Measurements from ENCODE around the gene BLOC1S1. TPM values are rescaled to one million over a fixed set of nuclear protein-coding genes. Genes with fewer than 3 reads are reported as not detected.

The BLOC1S1 gene
- total RNA-seq, 1 experiment from 2014 or later: 85.5 TPM

- TF ChIP-seq POLR2AphosphoS5 (IDR thresholded peaks at IDR 0.05; ENCODE audit: low read depth, low read length): peak; percentile 73
- no peak for TF ChIP-seq CEBPB (IDR thresholded peaks at IDR 0.05; ENCODE audit: low read depth)
- no peak for TF ChIP-seq ELF1 (IDR thresholded peaks at IDR 0.05; ENCODE audit: borderline replicate concordance, low read depth)
- TF ChIP-seq POLR2A (IDR thresholded peaks at IDR 0.05; ENCODE audit: borderline replicate concordance, extremely low read depth, insufficient read depth, insufficient read length): peak; percentile 23
- TF ChIP-seq JUND (IDR thresholded peaks at IDR 0.05): no peak
- TF ChIP-seq SRF (IDR thresholded peaks at IDR 0.05; ENCODE audit: low read depth): no peak
- TF ChIP-seq EZH2phosphoT487 (IDR thresholded peaks at IDR 0.05; ENCODE audit: borderline replicate concordance): no peak
Measured at GRCh38 chr12:55681142-55682077, 34.4 kb upstream of the BLOC1S1 start (continued).

GRCh38 chr12:55682087-55682796 is 33.6 kb upstream of the BLOC1S1 start:
- ATAC-seq: peak; percentile 36
- no peak for DNase-seq (ENCODE audit: low read depth, low spot score)
- no TSS peak for BruUV-seq (replicated peaks)
- Histone ChIP-seq H3K36me3 (ENCODE audit: control insufficient read depth in 1 of 2, insufficient read depth in 2 of 2, low read length in 2 of 2) (no peaks in the 10 kb centered on the region), H3K4me3 (replicated peaks in 1 of 2; ENCODE audit: low read depth in 1 of 2, low read length in 2 of 2) (peak overlapping the region; percentile 77 to 78), H3K4me2 (ENCODE audit: low read length) (peak overlapping the region; percentile 93), H3K9me3 (ENCODE audit: control insufficient read depth in 1 of 2, insufficient read depth in 1 of 2, low read depth in 1 of 2, low read length in 2 of 2) (no peaks in the 10 kb centered on the region), H3K27me3 (ENCODE audit: insufficient read depth, low read length) (no peaks in the 10 kb centered on the region), H3K4me1 (ENCODE audit: control insufficient read depth in 1 of 2, insufficient read depth in 2 of 2, low read length in 2 of 2) (peaks cover 9 to 27% of the 10 kb centered on the region in 2 experiments), H3K9me2 (ENCODE audit: insufficient read depth) (no peaks in the 10 kb centered on the region), H4K20me1 (ENCODE audit: insufficient read depth) (no peaks in the 10 kb centered on the region), H3K27ac (ENCODE audit: low read depth, low read length) (peak overlapping the region; percentile 77), H3K79me2 (ENCODE audit: insufficient read depth, low read length) (0 out of 2 replicates have a peak, but pooled peaks cover 5% of the 10 kb centered on the region), H3K9ac (ENCODE audit: low read length) (peak overlapping the region; percentile 72), H2AFZ (ENCODE audit: low read depth, low read length, poor library complexity, severe bottlenecking) (peak overlapping the region; percentile 75)
- ChIA-PET CTCF (interaction anchor here (0.9 to 3.1 kb wide), 12 partner anchors 13 to 56 kb away, joined by 3 to 21 read pairs (median 7); partner anchors contain the start of genes BLOC1S1, CD63 and RDH5), RAD21 (ENCODE audit: low non-redundant PET in 1 of 2, low total read pairs in 2 of 2, uncharacterized antibody in 2 of 2, unreplicated experiment in 2 of 2) (interaction anchor here (1.0 to 1.3 kb wide), 4 partner anchors 36 to 56 kb away, joined by 3 to 10 read pairs (median 4); no protein-coding TSS in a partner anchor), POLR2A (interaction anchor here (0.6 to 1.4 kb wide), 5 partner anchors 13 to 314 kb away, joined by 3 to 5 read pairs (median 4); partner anchors contain the start of gene CD63)
- intact Hi-C loops (cut with micrococcal nuclease): no loop called here
- TF ChIP-seq ZBTB33 (IDR thresholded peaks at IDR 0.05; ENCODE audit: extremely low read depth, insufficient replicate concordance, low read length) (no peak), CTCF (IDR thresholded peaks at IDR 0.05 in 2 of 3, conservative IDR thresholded peaks at IDR 0.05 in 1 of 3; ENCODE audit: borderline replicate concordance in 1 of 3, insufficient read depth in 1 of 3, low read depth in 2 of 3, low read length in 2 of 3) (no peak), ZFX (IDR thresholded peaks at IDR 0.05) (no peak), POLR2AphosphoS5 (IDR thresholded peaks at IDR 0.05; ENCODE audit: low read depth, low read length) (no peak), EGR1 (IDR thresholded peaks at IDR 0.05; ENCODE audit: low read depth) (no peak), EZH2phosphoT487 (IDR thresholded peaks at IDR 0.05; ENCODE audit: borderline replicate concordance) (no peak), RAD21 (IDR thresholded peaks at IDR 0.05; ENCODE audit: low read depth) (no peak), YY1 (IDR thresholded peaks at IDR 0.05; ENCODE audit: extremely low read depth, insufficient replicate concordance, low read depth, low read length) (no peak), SP1 (IDR thresholded peaks at IDR 0.05; ENCODE audit: low read depth) (no peak), CBX3 (IDR thresholded peaks at IDR 0.05; ENCODE audit: low read depth) (no peak), SIN3A (IDR thresholded peaks at IDR 0.05; ENCODE audit: low read depth) (no peak), ZNF274 (IDR thresholded peaks at IDR 0.05; ENCODE audit: low read depth, low read length) (no peak), JUND (IDR thresholded peaks at IDR 0.05) (no peak), POLR2A (IDR thresholded peaks at IDR 0.05; ENCODE audit: borderline replicate concordance, extremely low read depth, insufficient read depth, insufficient read length) (no peak), CEBPB (IDR thresholded peaks at IDR 0.05; ENCODE audit: low read depth) (no peak)
